ENCODE data around the gene PDZRN4.
"Not testable (repeated sequence)": the region's sequence is repeated elsewhere in the genome, so short reads cannot be mapped to it uniquely, and the experiment has no call there.

PDZRN4 gene

DNA sequence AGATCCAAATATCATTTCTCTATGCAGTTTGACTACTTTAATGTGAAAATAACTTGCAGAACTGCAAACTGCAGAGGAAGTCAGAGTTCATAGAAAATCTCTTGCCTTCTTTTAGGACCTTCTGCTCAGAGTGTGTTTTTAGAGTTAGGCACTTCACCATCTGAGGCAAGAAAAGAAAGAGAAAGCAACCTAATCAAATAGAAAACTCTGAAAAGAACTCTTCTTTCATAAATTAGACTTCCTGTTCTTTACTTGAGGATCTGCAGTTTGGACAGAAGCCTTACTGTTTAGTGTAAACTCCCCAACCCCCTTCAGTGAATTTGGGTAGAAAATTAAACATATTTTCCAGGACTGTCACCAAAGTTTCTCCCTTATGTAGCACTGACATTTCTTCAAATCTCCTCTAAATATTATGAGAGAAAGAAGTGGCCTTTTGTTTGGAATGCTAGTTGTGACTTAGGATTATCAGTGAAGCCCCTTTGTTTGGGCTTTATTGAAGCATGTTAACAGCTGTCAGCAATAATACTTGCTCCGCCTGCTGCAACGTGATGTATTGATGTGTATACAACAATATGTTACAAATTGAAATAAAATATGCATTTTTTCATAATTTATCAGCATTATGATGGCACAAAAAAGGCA, 99.5 kb downstream of the PDZRN4 start:
- no peak for DNase-seq

- DNase-seq = no peak
Observed at GRCh38 chr12:41288142-41288811, 100.2 kb downstream of the PDZRN4 start.

DNA sequence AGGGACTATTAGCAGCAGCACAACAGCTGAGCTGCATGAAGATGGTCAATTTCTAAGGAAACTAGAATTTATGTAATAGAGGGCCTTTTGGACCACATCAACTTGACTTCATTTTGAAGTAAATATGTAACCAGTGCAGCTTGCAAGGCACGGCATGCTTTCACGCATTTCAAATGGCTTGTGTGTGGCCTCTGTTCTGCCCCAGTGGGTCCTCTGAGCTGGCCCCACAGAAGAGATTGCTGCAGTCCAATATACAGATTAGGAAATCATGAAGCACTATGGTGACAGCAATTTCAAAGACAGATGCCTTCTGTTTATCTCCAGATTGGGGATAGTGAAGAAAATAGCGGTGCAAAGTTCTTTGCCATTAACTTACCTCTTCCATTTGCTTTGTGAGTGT, 101.4 kb downstream of the PDZRN4 start:
- DNase-seq = no peak

DNA sequence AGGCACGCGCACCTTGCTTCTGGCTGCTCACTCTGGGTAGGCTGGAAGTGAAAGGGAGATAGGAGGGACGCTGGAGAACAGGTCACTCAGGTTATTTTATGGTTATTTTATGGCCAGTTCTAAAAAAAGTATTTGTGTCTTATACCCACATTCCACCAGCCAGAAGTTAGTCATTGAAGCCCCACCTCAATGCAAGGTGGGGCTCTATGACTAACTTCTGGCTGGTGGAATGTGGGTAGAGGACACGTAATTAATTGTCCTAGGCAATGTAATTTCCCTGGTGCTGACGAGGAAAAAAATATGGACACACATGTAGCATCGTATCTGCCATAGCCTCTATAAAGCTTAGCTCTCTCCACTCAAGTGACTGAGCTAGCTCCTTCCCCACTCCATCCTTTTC, 104.9 kb downstream of the PDZRN4 start:
- DNase-seq = no peak

GRCh38 chr12:41293461-41293860, 105.3 kb downstream of the PDZRN4 start:
- DNase-seq = no peak

DNA sequence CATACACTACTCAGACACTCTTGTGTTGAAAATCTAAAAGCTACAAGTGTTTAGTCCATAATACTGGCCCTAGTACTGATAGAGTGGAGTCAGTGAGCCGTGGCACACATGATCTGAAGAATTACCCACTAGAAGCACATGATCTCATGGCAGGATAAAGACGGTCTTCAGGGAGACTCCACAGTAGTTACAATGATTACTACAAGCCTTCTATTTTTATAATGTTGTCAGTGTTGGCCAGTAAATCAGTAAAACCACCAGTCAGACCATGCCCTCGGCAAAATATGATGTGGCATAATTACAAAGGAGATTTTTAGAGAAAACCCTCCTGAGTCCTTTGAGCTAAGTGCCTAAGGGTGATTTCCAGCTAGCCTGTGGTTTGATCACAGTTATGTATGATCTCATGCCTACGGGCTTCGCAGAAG, 114.9 kb downstream of the PDZRN4 start:
- no peak for DNase-seq

- DNase-seq = no peak
Observed at GRCh38 chr12:41304526-41304925, 116.4 kb downstream of the PDZRN4 start.

DNA sequence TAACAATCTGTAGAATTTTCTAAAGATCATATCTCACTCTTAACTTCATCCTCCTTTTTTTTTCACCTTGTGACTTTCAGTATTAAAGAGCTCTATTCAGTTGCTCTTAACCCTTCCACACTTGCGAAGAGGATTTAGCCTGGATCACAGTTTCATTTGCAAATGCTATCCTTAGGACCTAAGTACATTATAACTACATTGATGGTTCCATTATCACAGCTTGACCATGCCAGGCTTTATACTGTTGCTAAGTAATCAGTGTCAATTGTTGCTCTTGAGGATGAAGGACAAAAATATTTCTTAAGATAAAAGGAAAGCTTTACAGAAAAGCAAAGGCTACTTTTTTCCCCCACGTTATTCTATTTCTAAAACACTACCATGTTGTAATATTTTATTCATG, 122.2 kb downstream of the PDZRN4 start:
- DNase-seq = no peak

GRCh38 chr12:41311883-41312282, 123.8 kb downstream of the PDZRN4 start:
- no peak for DNase-seq

DNA sequence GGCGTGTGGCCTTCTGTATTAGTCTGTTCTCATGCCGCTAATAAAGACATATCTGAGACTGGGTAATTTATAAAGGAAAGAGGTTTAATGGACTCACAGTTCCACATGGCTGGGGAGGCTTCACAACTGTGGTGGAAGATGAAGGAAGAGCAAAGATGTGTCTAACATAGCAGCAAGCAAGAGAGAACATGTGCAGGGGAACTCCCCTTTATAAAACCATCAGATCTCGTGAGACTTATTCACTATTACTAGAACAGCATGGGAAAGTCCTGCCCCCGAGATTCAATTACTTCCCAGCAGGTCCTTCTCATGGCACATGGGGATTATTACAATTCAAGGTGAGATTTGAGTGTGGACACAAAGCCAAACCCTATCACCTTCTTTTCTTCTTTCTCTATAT, 124.3 kb downstream of the PDZRN4 start:
- DNase-seq = not testable (repeated sequence)

DNA sequence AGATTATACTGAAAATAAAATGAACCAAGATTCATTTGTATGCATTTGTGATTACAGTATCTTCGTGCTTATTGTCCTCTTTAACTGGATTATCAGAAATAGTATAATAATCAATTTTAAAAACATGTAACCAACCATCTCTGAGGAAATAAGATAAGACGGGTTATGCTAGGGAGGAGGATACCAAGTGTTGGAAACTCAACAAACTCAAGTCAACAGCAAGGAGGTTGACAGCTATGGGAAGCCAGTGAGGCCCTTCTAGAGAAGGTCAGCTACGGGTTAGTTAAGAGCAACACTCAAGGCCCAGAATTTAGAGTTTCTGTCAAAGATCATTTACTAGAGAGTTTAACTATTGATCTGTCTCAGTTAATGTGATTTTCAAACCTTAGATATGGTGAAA, 137.2 kb downstream of the PDZRN4 start:
- DNase-seq = peak; percentile 43

DNA sequence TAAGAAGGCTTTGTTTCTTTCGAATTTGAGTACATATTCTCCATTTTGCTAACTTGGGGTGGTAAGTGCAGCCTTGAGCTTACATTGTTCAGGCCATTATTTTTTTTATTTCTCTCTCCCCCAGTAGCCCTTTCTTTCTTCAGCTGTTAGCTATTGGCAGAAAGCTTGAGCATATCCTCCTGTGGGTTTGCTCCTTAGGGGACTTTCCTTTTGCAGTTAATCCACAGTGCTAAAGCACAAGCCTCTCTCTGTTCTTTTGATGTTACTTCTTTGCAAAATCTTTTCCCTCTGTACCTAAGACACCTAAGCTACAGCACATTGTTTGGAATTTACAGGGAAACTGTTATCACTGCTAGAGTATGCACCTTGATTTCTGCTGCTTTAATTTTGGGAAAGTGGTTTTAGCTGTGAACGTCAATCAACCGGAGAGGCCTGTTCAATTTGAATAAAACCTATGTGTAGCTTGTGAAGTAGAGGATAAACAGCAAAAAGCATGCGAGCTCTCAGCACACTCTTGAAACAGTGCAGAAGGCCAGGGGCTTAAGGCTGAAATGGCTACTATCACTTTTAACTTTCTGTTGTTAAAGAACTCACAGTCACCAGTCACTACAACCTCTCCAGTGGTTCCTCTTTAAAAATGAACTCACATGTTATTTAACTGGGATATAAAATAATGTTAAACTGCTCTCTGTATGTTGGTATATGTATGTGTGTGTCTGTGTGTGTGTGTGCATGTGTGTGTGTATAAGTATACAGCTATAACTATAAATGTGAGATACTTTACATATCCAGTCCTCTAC, 139.2 kb downstream of the PDZRN4 start:
- no peak for DNase-seq

DNA sequence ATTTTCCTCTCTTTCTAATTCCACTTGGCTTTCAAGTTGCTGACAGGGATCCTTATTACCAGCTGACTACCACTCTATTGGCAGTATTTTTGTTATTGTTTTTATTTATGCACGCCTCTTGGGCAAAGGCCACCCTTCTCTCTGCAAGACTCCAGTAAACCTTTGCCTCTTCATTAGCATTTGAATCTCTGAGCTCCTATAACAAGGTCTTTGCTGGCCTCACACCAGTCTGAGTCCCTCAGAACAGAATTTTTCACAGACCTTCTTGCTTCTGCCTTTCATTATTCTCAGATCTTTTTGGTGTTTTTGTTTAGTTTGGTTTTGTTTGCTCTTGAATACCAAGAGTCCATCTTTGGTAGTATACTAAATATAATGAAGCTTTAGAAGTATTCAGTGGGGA, 145.9 kb downstream of the PDZRN4 start:
- no peak for DNase-seq

- no peak for DNase-seq
Observed at GRCh38 chr12:41334390-41334789, 146.3 kb downstream of the PDZRN4 start.

- DNase-seq = no peak
Observed at GRCh38 chr12:41336041-41336549, 148.0 kb downstream of the PDZRN4 start.

DNA sequence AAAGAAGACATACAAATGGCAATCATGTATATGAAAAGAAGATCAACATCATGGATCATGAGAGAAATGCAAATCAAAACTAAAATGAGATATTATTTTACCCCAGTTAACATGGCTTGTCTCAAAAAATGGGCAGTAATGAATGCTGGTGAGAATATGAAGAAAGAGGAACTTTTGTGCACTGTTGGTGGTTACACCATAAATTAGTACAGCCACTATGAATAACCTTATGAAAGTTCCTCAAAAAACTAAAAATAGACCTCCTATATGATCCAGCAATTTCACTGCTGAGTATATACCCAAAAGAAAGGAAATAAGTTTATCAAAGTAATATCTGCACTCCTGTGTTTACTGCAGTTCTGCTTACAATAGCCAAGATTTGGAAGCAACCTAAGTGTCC, 151.7 kb downstream of the PDZRN4 start:
- no peak for DNase-seq

- no peak for DNase-seq
Observed at GRCh38 chr12:41344776-41345470, 156.8 kb downstream of the PDZRN4 start.

DNA sequence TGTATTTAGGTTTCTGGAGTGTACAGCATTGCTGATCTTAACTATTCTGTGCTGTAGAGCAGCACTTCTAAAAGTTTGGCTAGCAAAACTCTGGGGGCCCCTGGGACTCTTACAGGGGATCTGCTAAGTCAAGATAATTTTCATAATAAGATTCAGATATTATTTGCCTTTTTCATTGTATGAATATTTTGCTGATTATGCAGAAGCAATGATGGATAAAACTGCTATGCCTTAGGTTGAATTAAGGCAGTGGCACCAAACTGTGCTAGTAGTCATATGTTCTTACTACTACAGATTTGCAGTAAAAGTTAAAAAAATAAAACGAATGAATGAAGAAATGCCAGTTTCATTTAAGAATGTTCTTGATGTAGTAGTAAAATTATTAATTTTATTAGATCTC, 160.1 kb downstream of the PDZRN4 start:
- no peak for DNase-seq

GRCh38 chr12:41356181-41356580, 168.1 kb downstream of the PDZRN4 start:
- DNase-seq = no peak

GRCh38 chr12:41361738-41362137, 173.6 kb downstream of the PDZRN4 start:
- DNase-seq = no peak

- no peak for DNase-seq
Observed at GRCh38 chr12:41362510-41362909, 174.4 kb downstream of the PDZRN4 start.

- DNase-seq = no peak
Observed at GRCh38 chr12:41362931-41363330, 174.8 kb downstream of the PDZRN4 start.

DNA sequence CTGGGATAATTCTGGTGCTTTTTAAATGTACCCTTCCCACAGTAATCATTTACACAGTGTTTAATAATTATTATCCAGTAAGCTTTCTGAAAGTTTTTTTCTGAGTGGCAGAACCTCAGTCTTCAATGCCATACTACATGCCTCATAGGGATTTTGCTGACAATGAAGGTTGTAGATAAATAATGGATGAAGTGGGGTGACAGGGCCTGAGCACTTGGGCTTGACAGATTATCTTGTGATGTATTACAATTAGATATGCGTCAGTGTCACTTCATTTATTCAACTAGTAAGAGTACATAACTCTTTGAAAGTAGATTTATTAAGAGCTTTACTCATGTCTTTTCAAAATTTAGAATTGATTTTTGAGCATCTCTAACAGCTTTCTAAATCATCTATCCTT, 176.1 kb downstream of the PDZRN4 start:
- DNase-seq = no peak

Measured in hematopoietic multipotent progenitor cell treated with erythropoietin and hydrocortisone succinate and interleukin-3 and kit ligand, for 8 days (in vitro differentiated cells).